Thyroid gland (tissue), 4 donors: ENCODE results near the gene SPAG17. TPM values are rescaled to one million over a fixed set of nuclear protein-coding genes. Genes with fewer than 3 reads are reported as not detected.

ENCODE experiments used
- DNase-seq, 2 donors: peaks; one replicate each; pipeline ENCODE4 v3.0.0-alpha.2; 2019
- H3K27ac ChIP-seq, 3 donors: fragments of 200-600 bp; sonication (generic); 1 replicate in 2 of 3; 2 replicates in 1 of 3; pipeline ENCODE4 v1.5.1; 2016 to 2019; ENCODE audit warnings: mild to moderate bottlenecking in 1 of 3, moderate library complexity in 1 of 3
- H3K27me3 ChIP-seq: fragments of 200-600 bp; sonication (generic); one replicate; pipeline ENCODE4 v1.5.1; 2019
- H3K36me3 ChIP-seq, 2 donors: fragments of 200-600 bp; sonication (generic); one replicate each; pipeline ENCODE4 v1.5.1; 2016 to 2019
- H3K4me1 ChIP-seq, 2 donors: fragments of 200-600 bp; sonication (generic); one replicate each; pipeline ENCODE4 v1.5.1; 2017 to 2019
- H3K4me3 ChIP-seq, 3 donors: fragments of 200-600 bp; sonication (generic); replicated peaks in 1 of 3; 1 replicate in 2 of 3; 2 replicates in 1 of 3; pipeline ENCODE4 v1.5.1; 2016; ENCODE audit warnings: mild to moderate bottlenecking in 1 of 3
- H3K9me3 ChIP-seq: fragments of 200-600 bp; sonication (generic); one replicate; pipeline ENCODE4 v1.5.1; 2017
- POLR2A ChIP-seq, 2 donors: fragments of 450-650 bp; IDR thresholded peaks; one replicate each; pipeline ENCODE4 v1.6.1; 2017; ENCODE audit warnings: antibody characterized with exemption in 2 of 2, mild to moderate bottlenecking in 2 of 2, moderate library complexity in 1 of 2
- WGBS, 2 donors: methylation state at CpG; one replicate each; pipeline ENCODE4 v1.1.5; 2017; 5-methylcytosine and 5-hydroxymethylcytosine counted together
- intact Hi-C: fragments of 100-400 bp; cut with DNase I; formaldehyde crosslinking; loops from one replicate; pipeline ENCODE4 v1.15.1; 2023
- total RNA-seq, 4 donors: library from RNA; depleted of rRNA; stranded (reverse); fragments of >200 nt; gene quantifications; one replicate each; pipeline ENCODE4 v1.2.3, GENCODE V29; 2016
- TF ChIP-seq, protein P1 (sequence below), 6 experiments: fragments of 200-600 bp in 3 of 6; fragments of 450-650 bp in 3 of 6; sonication (generic) in 3 of 6; IDR thresholded peaks; one replicate each; pipeline ENCODE4 v1.5.1; 2016 to 2019; ENCODE audit warnings: antibody characterized with exemption in 6 of 6, mild to moderate bottlenecking in 2 of 6, inconsistent platforms in 1 of 6, moderate library complexity in 1 of 6

The SPAG17 gene
- total RNA-seq, 4 donors from 2014 or later, result 0.81 to 14.6 (median 8.5) TPM

DNA sequence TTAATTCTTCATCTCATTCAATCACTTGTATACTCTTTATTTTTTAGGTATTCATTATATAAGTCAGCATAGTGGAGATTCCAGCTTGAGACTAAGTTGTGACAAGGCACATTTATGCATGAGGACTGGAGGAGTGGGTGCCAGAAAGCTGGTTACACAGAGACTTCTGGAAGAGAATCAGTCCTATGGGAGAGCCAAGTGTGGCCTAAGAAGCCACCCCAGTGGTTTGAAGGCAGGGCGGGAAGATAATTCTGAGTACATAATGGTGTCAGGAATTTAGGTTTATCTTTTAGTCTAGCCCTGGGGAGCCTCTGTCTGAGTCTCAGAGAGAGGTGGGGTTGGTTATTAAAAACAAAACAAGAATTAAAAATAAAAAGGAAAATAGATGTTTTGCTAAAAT is 83.0 kb downstream of the SPAG17 start:
- no peak for DNase-seq
- Histone ChIP-seq H3K36me3 (no peaks in the 10 kb centered on the region), H3K9me3 (no peaks in the 10 kb centered on the region), H3K4me3 (no peak overlapping the region), H3K27ac (no peak overlapping the region), H3K27me3 (no peaks in the 10 kb centered on the region), H3K4me1 (no peaks in the 10 kb centered on the region)
- 58 to 90% methylated on average over 1 of the region's 1 CpG for WGBS, 2 donors
- TF ChIP-seq POLR2A (IDR thresholded peaks at IDR 0.05), result no peak
- TF ChIP-seq, protein P1, sequence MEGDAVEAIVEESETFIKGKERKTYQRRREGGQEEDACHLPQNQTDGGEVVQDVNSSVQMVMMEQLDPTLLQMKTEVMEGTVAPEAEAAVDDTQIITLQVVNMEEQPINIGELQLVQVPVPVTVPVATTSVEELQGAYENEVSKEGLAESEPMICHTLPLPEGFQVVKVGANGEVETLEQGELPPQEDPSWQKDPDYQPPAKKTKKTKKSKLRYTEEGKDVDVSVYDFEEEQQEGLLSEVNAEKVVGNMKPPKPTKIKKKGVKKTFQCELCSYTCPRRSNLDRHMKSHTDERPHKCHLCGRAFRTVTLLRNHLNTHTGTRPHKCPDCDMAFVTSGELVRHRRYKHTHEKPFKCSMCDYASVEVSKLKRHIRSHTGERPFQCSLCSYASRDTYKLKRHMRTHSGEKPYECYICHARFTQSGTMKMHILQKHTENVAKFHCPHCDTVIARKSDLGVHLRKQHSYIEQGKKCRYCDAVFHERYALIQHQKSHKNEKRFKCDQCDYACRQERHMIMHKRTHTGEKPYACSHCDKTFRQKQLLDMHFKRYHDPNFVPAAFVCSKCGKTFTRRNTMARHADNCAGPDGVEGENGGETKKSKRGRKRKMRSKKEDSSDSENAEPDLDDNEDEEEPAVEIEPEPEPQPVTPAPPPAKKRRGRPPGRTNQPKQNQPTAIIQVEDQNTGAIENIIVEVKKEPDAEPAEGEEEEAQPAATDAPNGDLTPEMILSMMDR (IDR thresholded peaks at IDR 0.05), result no peak
- intact Hi-C loops, result no loop called here

DNA sequence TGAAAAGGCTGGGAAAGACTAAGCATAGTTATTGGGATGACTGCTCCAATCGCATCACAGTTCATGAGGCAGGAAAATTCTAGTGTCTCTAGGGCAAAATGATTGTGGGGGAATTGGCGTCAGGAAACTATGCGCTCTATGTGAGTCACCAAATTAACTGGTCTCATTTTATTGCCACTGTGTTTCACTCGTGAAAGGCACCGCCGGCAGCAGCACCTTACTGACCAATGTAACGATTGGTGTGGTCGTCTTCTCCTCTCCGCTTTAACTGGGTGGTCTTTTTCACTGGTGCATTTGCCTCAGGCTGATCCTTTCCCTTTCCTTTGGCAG is 83.5 kb downstream of the SPAG17 start:
- Histone ChIP-seq H3K27ac (no peak overlapping the region), H3K27me3 (no peaks in the 10 kb centered on the region), H3K4me1 (no peaks in the 10 kb centered on the region), H3K4me3 (no peak overlapping the region), H3K9me3 (no peaks in the 10 kb centered on the region), H3K36me3 (no peaks in the 10 kb centered on the region)
- no peak for DNase-seq
- intact Hi-C loops, result no loop called here
- WGBS, 2 donors, result 61 to 86% methylated on average over 9 of the region's 9 CpGs
- TF ChIP-seq POLR2A (IDR thresholded peaks at IDR 0.05), result no peak
- TF ChIP-seq, protein P1 (IDR thresholded peaks at IDR 0.05), result no peak

DNA sequence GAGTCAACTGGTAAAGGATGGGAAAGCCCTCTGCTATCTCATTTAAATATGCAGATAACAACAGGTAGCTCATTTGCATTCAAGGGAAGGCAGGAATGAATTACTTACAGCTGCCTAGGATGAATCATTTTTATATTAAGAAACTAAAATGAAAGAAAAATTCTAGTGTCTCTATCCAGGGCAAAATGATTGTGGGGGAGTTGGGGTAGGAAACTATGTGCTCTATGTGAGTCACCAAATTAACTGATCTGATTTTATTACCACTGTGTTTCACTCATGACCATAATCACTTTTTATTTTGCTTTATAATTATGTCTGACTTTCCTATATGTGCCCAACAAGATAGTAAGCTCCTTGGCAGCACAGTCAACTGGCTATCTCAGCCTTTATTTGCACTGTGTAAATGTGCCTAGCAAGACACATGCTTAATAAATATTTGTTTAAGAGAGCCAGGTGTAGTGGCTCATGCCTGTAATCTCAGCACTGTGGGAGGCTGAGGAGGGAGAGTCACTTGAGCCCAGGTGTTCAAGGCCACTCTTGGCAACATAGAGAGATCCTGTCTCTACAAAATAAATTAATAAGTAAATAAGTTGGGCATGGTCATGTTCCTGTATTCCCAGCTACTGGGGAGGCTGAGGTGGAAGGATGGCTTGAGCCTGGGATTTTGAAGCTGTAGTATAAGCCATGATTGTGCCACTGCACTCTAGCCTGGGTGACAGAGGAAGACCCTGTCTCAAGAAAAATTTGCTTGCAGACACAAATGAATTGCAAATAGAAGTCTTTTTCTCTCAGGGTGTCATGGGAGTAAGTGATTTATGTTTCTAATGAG is 84.1 kb downstream of the SPAG17 start:
- TF ChIP-seq, protein P1 (IDR thresholded peaks at IDR 0.05), result no peak
- TF ChIP-seq POLR2A (IDR thresholded peaks at IDR 0.05), result no peak
- no peak overlapping the region for H3K27ac ChIP-seq
- no peaks in the 10 kb centered on the region for H3K27me3 ChIP-seq
- DNase-seq, result no peak
- H3K4me3 ChIP-seq, result no peak overlapping the region
- no peaks in the 10 kb centered on the region for H3K9me3 ChIP-seq
- no peaks in the 10 kb centered on the region for H3K4me1 ChIP-seq
- intact Hi-C loops, result no loop called here
- no peaks in the 10 kb centered on the region for H3K36me3 ChIP-seq

DNA sequence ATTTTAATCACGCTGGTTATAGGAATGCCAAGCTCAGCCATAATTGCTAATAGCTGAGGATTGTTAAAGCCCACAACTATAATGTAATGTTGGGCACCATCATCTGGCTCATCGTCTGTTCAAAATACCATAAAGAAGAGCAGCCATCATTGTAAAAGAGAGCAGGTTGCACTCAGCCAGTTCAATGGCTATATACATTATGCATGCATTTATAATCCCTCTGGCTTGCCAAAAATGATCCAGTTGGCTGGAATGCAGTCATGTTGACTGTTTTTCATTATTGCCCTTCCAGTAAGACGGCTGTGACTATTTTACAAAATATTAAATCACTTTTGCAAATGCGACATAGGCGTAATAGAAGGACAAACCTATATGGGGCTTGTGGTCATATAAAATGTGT is 85.3 kb downstream of the SPAG17 start:
- no peak for DNase-seq
- H3K27ac ChIP-seq, result no peak overlapping the region
- intact Hi-C loops, result no loop called here
- H3K36me3 ChIP-seq, result no peaks in the 10 kb centered on the region
- no peaks in the 10 kb centered on the region for H3K27me3 ChIP-seq
- no peaks in the 10 kb centered on the region for H3K4me1 ChIP-seq
- H3K4me3 ChIP-seq, result no peak overlapping the region
- TF ChIP-seq, protein P1 (IDR thresholded peaks at IDR 0.05), result no peak
- no peak for TF ChIP-seq POLR2A (IDR thresholded peaks at IDR 0.05)
- WGBS, 2 donors, result 83 to 88% methylated on average over 5 of the region's 5 CpGs
- no peaks in the 10 kb centered on the region for H3K9me3 ChIP-seq

DNA sequence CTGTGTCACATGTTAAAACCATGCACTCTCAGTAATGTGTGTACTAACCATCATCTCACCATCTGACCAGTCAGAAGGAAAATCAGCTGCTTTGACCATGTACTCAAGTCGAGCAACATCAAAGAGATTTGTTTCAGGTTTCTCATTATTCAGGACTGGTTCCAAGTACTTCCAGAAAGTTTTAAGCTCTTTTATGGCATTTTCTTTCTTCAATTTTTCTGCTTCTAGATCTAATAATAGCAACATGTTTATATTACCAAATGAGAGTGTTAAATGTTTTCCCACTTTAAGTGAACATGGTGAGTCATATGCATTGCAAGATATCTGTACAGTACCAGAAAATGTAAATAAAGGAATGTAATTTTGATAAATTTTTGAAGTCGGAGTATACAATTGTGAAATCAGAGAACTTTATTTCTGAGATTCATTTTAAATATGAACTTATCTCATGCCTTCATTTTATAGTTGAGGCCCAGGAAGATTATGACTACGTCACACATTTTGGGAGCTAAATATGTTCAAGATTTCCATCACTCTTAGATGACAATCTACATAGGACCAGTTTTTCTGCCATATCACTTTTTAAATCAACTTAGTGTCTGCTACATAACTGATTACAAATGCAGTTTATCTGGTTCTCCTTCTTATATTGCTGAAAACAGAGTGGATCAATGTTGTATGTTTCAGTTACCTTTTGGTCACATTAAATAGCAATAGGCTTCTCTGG is 87.2 kb downstream of the SPAG17 start:
- H3K27ac ChIP-seq, result no peak overlapping the region
- WGBS, 2 donors, result 69 to 75% methylated on average over 3 of the region's 3 CpGs
- TF ChIP-seq, protein P1 (IDR thresholded peaks at IDR 0.05), result no peak
- TF ChIP-seq POLR2A (IDR thresholded peaks at IDR 0.05), result no peak
- no peak overlapping the region for H3K4me3 ChIP-seq
- no peaks in the 10 kb centered on the region for H3K36me3 ChIP-seq
- H3K4me1 ChIP-seq, result no peaks in the 10 kb centered on the region
- intact Hi-C loops, result no loop called here
- H3K27me3 ChIP-seq, result no peaks in the 10 kb centered on the region
- DNase-seq, result no peak
- no peaks in the 10 kb centered on the region for H3K9me3 ChIP-seq
